ENCODE results near the gene RAB11FIP5.
"Not testable (repeated sequence)": the region's sequence is repeated elsewhere in the genome, so short reads cannot be mapped to it uniquely, and the experiment has no call there.

The RAB11FIP5 gene

GRCh38 chr2:73111073-73112025, 1.4 kb downstream of the RAB11FIP5 start:
- DNase-seq (ENCODE audit: low spot score) = no peak

GRCh38 chr2:73110168-73111072, 2.3 kb downstream of the RAB11FIP5 start:
- DNase-seq (ENCODE audit: low spot score) = no peak

GRCh38 chr2:73109431-73110167, 3.1 kb downstream of the RAB11FIP5 start:
- DNase-seq (ENCODE audit: low spot score) = no peak

GRCh38 chr2:73107211-73107926, 5.4 kb downstream of the RAB11FIP5 start:
- peak; percentile 18 for DNase-seq (ENCODE audit: low spot score)

- DNase-seq (ENCODE audit: low spot score) = no peak
Observed at GRCh38 chr2:73106791-73107190, 6.0 kb downstream of the RAB11FIP5 start.

- DNase-seq (ENCODE audit: low spot score) = no peak
Observed at GRCh38 chr2:73105511-73105971, 7.2 kb downstream of the RAB11FIP5 start.

GRCh38 chr2:73104933-73105332, 7.8 kb downstream of the RAB11FIP5 start:
- no peak for DNase-seq (ENCODE audit: low spot score)

- no peak for DNase-seq (ENCODE audit: low spot score)
Observed at GRCh38 chr2:73103018-73103542, 9.7 kb downstream of the RAB11FIP5 start.

- DNase-seq (ENCODE audit: low spot score) = no peak
Observed at GRCh38 chr2:73101626-73102256, 11.0 kb downstream of the RAB11FIP5 start.

- no peak for DNase-seq (ENCODE audit: low spot score)
Observed at GRCh38 chr2:73100956-73101355, 11.8 kb downstream of the RAB11FIP5 start.

GRCh38 chr2:73099486-73099885, 13.3 kb downstream of the RAB11FIP5 start:
- no peak for DNase-seq (ENCODE audit: low spot score)

- no peak for DNase-seq (ENCODE audit: low spot score)
Observed at GRCh38 chr2:73095910-73096309, 16.8 kb downstream of the RAB11FIP5 start.

- DNase-seq (ENCODE audit: low spot score) = not testable (repeated sequence)
Observed at GRCh38 chr2:73093601-73094218, 19.0 kb downstream of the RAB11FIP5 start.

GRCh38 chr2:73092146-73092783, 20.5 kb downstream of the RAB11FIP5 start:
- DNase-seq (ENCODE audit: low spot score) = no peak

- DNase-seq (ENCODE audit: low spot score) = no peak
Observed at GRCh38 chr2:73091696-73092095, 21.1 kb downstream of the RAB11FIP5 start.

- no peak for DNase-seq (ENCODE audit: low spot score)
Observed at GRCh38 chr2:73091164-73091563, 21.6 kb downstream of the RAB11FIP5 start.

- no peak for DNase-seq (ENCODE audit: low spot score)
Observed at GRCh38 chr2:73089270-73090030, 23.3 kb downstream of the RAB11FIP5 start.

- no peak for DNase-seq (ENCODE audit: low spot score)
Observed at GRCh38 chr2:73088703-73089102, 24.0 kb downstream of the RAB11FIP5 start.

- no peak for DNase-seq (ENCODE audit: low spot score)
Observed at GRCh38 chr2:73088211-73088610, 24.5 kb downstream of the RAB11FIP5 start.
